NCI-H2029 treated with DMSO at 0.1 percent for 48 hours (cell line): Measurements from ENCODE around the gene TYRP1.

ENCODE experiments used
- DNase-seq: peaks from one replicate; lab custom pipeline; 2025; lab: John Stamatoyannopoulos, UW

Gene TYRP1

GRCh38 chr9:12696931-12697622, 3.9 kb downstream of the TYRP1 start:
- DNase-seq: no peak

- DNase-seq: no peak
Measured at GRCh38 chr9:12697719-12698118, 4.5 kb downstream of the TYRP1 start.

GRCh38 chr9:12698266-12698665, 5.1 kb downstream of the TYRP1 start:
- DNase-seq: no peak

GRCh38 chr9:12698986-12699385, 5.8 kb downstream of the TYRP1 start:
- DNase-seq: no peak

GRCh38 chr9:12699529-12699928, 6.3 kb downstream of the TYRP1 start:
- no peak for DNase-seq

- DNase-seq: no peak
Measured at GRCh38 chr9:12701126-12701525, 7.9 kb downstream of the TYRP1 start.

GRCh38 chr9:12702160-12702758, 9.1 kb downstream of the TYRP1 start:
- DNase-seq: no peak

- DNase-seq: no peak
Measured at GRCh38 chr9:12703996-12704395, 10.8 kb downstream of the TYRP1 start.

GRCh38 chr9:12705738-12706391, 12.7 kb downstream of the TYRP1 start:
- no peak for DNase-seq

GRCh38 chr9:12708562-12709298, 15.5 kb downstream of the TYRP1 start:
- no peak for DNase-seq

- DNase-seq: no peak
Measured at GRCh38 chr9:12712532-12712931, 19.3 kb downstream of the TYRP1 start.

GRCh38 chr9:12715268-12715667, 22.1 kb downstream of the TYRP1 start:
- no peak for DNase-seq

GRCh38 chr9:12716823-12717600, 23.8 kb downstream of the TYRP1 start:
- no peak for DNase-seq

- no peak for DNase-seq
Measured at GRCh38 chr9:12717907-12718306, 24.7 kb downstream of the TYRP1 start.

GRCh38 chr9:12718482-12719026, 25.4 kb downstream of the TYRP1 start:
- no peak for DNase-seq

GRCh38 chr9:12719431-12719830, 26.2 kb downstream of the TYRP1 start:
- DNase-seq: peak; percentile 30

GRCh38 chr9:12720551-12720950, 27.4 kb downstream of the TYRP1 start:
- no peak for DNase-seq

- no peak for DNase-seq
Measured at GRCh38 chr9:12722131-12722530, 28.9 kb downstream of the TYRP1 start.

- DNase-seq: peak; percentile 2
Measured at GRCh38 chr9:12723409-12724028, 30.3 kb downstream of the TYRP1 start.

GRCh38 chr9:12726795-12727194, 33.6 kb downstream of the TYRP1 start:
- no peak for DNase-seq

- DNase-seq: no peak
Measured at GRCh38 chr9:12730198-12730597, 37.0 kb downstream of the TYRP1 start.
